Sigmoid colon (tissue), 7 donors: ENCODE measurements around the gene KDF1. TPM values are rescaled to one million over a fixed set of nuclear protein-coding genes. Genes with fewer than 3 reads are reported as not detected.

Experiments used
- DNase-seq: peaks from one replicate; pipeline ENCODE4 v3.0.0-alpha.2; 2019
- H3K27ac ChIP-seq, 4 donors: fragments of 200-600 bp; sonication (generic); one replicate each; pipeline ENCODE4 v1.5.1; 2016 to 2019; ENCODE audit warnings: mild to moderate bottlenecking in 1 of 4
- H3K27me3 ChIP-seq, 3 donors: fragments of 200-600 bp; sonication (generic); one replicate each; pipeline ENCODE4 v1.5.1; 2019; ENCODE audit warnings: mild to moderate bottlenecking in 1 of 3
- H3K36me3 ChIP-seq, 4 donors: fragments of 200-600 bp; sonication (generic); one replicate each; pipeline ENCODE4 v1.5.1; 2016 to 2019
- H3K4me1 ChIP-seq, 4 donors: fragments of 200-600 bp; sonication (generic); one replicate each; pipeline ENCODE4 v1.5.1; 2017 to 2019
- H3K4me3 ChIP-seq, 4 donors: fragments of 200-600 bp; sonication (generic); one replicate each; pipeline ENCODE4 v1.5.1; 2017 to 2019; ENCODE audit warnings: mild to moderate bottlenecking in 2 of 4, moderate library complexity in 1 of 4
- H3K9me3 ChIP-seq, 4 donors: fragments of 200-600 bp in 3 of 4; sonication (generic) in 3 of 4; one replicate each; pipeline versions ENCODE4 v1.5.1 to v1.6.1; 2013 to 2019
- EP300 ChIP-seq, 4 donors: sonication (generic); formaldehyde crosslinking; IDR thresholded peaks; one replicate each; pipeline ENCODE4 v1.6.1; 2017; ENCODE audit warnings: antibody characterized with exemption in 4 of 4
- POLR2A ChIP-seq, 2 donors: fragments of 450-650 bp; IDR thresholded peaks; one replicate each; pipeline ENCODE4 v1.6.1; 2016; ENCODE audit warnings: antibody characterized with exemption in 2 of 2, mild to moderate bottlenecking in 2 of 2, moderate library complexity in 2 of 2
- POLR2AphosphoS5 ChIP-seq, 4 donors: sonication (generic); formaldehyde crosslinking; IDR thresholded peaks; one replicate each; pipeline ENCODE4 v1.6.1; 2017; ENCODE audit warnings: antibody characterized with exemption in 4 of 4
- WGBS, 2 donors: extraction: QIAGEN DNeasy Blood & Tissue Kit; methylation state at CpG; one replicate each; pipeline ENCODE4 v1.1.7; 2013; 5-methylcytosine and 5-hydroxymethylcytosine counted together
- intact Hi-C: fragments of 100-400 bp; cut with DNase I; formaldehyde crosslinking; loops from one replicate; pipeline ENCODE4 v1.15.1; 2023
- polyA plus RNA-seq, 3 donors: library from polyadenylated mRNA; stranded (reverse); fragments of 200-250 nt; gene quantifications; one replicate each; pipeline ENCODE4 v1.2.3, GENCODE V29; 2013
- total RNA-seq, 4 donors: library from RNA; depleted of rRNA; stranded (reverse); fragments of >200 nt; gene quantifications; one replicate each; pipeline ENCODE4 v1.1.0, GENCODE V29; 2016
- TF ChIP-seq, protein P1 (sequence below), 4 experiments: fragments of 450-650 bp in 3 of 4; fragments of 200-600 bp in 1 of 4; IDR thresholded peaks; one replicate each; pipeline ENCODE4 v1.5.1; 2016 to 2019; ENCODE audit warnings: antibody characterized with exemption in 4 of 4, mild to moderate bottlenecking in 3 of 4, moderate library complexity in 2 of 4
- donor health status: healthy with polysubstance abuse.
- donor health status: Bipolar disorder and iron deficiency.
- donor health status: healthy.

KDF1 gene
- total and polyA plus RNA-seq, 7 donors: 15.0 to 26.8 (median 20.4) TPM; not detected in 4

DNA sequence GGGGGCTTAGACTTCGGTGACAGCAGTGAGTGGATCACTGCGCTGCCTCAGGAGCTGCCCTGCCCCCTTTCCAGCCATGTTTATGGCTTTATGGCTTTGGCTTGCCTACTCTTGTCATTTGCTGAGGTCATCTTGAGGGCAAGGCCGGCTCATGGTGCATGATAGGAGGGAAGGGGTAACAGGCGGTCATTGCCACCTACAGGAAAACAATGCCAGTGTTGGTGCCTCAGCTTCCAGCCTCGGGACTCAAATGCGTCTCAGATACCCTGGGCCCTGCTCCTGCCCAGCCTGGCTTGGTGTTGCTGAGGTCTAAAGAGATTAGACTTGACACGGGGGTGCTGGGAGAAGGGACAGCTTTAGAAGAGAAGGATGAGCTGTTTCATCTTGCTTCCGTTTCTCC lies 14.5 kb downstream of the KDF1 start:
- TF ChIP-seq, protein P1, sequence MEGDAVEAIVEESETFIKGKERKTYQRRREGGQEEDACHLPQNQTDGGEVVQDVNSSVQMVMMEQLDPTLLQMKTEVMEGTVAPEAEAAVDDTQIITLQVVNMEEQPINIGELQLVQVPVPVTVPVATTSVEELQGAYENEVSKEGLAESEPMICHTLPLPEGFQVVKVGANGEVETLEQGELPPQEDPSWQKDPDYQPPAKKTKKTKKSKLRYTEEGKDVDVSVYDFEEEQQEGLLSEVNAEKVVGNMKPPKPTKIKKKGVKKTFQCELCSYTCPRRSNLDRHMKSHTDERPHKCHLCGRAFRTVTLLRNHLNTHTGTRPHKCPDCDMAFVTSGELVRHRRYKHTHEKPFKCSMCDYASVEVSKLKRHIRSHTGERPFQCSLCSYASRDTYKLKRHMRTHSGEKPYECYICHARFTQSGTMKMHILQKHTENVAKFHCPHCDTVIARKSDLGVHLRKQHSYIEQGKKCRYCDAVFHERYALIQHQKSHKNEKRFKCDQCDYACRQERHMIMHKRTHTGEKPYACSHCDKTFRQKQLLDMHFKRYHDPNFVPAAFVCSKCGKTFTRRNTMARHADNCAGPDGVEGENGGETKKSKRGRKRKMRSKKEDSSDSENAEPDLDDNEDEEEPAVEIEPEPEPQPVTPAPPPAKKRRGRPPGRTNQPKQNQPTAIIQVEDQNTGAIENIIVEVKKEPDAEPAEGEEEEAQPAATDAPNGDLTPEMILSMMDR (IDR thresholded peaks at IDR 0.05): no peak
- TF ChIP-seq POLR2AphosphoS5 (IDR thresholded peaks at IDR 0.05): no peak
- no peak for TF ChIP-seq EP300 (IDR thresholded peaks at IDR 0.05)
- TF ChIP-seq POLR2A (IDR thresholded peaks at IDR 0.05): no peak
- intact Hi-C loops: no loop called here
- 19 to 71% methylated on average over 8 of the region's 8 CpGs for WGBS, 2 donors
- no peak overlapping the region for H3K4me3 ChIP-seq
- H3K27ac ChIP-seq: no peak overlapping the region
- DNase-seq: no peak
- no peaks in the 10 kb centered on the region for H3K27me3 ChIP-seq
- H3K9me3 ChIP-seq: no peaks in the 10 kb centered on the region
- H3K4me1 ChIP-seq: no peaks in the 10 kb centered on the region
- peaks cover 36 to 64% (median 54%) of the 10 kb centered on the region in 4 donors for H3K36me3 ChIP-seq

GRCh38 chr1:26945138-26945537 lies 15.1 kb downstream of the KDF1 start:
- 38 to 75% methylated on average over 2 of the region's 2 CpGs for WGBS, 2 donors
- peaks cover 36 to 64% (median 54%) of the 10 kb centered on the region in 4 donors for H3K36me3 ChIP-seq
- no peaks in the 10 kb centered on the region for H3K9me3 ChIP-seq
- no peaks in the 10 kb centered on the region for H3K4me1 ChIP-seq
- TF ChIP-seq POLR2AphosphoS5 (IDR thresholded peaks at IDR 0.05) (no peak), POLR2A (IDR thresholded peaks at IDR 0.05) (no peak), EP300 (IDR thresholded peaks at IDR 0.05) (no peak)
- TF ChIP-seq, protein P1 (IDR thresholded peaks at IDR 0.05): no peak
- no peaks in the 10 kb centered on the region for H3K27me3 ChIP-seq
- no peak overlapping the region for H3K4me3 ChIP-seq
- intact Hi-C loops: no loop called here
- no peak overlapping the region for H3K27ac ChIP-seq
- DNase-seq: no peak

GRCh38 chr1:26942656-26943055 lies 17.6 kb downstream of the KDF1 start:
- intact Hi-C loops: no loop called here
- no peak for TF ChIP-seq EP300 (IDR thresholded peaks at IDR 0.05)
- TF ChIP-seq POLR2A (IDR thresholded peaks at IDR 0.05): no peak
- TF ChIP-seq, protein P1 (IDR thresholded peaks at IDR 0.05): no peak
- TF ChIP-seq POLR2AphosphoS5 (IDR thresholded peaks at IDR 0.05): no peak
- H3K27ac ChIP-seq: no peak overlapping the region
- H3K4me3 ChIP-seq: no peak overlapping the region
- WGBS, 2 donors: 96% methylated on average over 12 of the region's 12 CpGs
- no peak for DNase-seq
- no peaks in the 10 kb centered on the region for H3K27me3 ChIP-seq
- no peaks in the 10 kb centered on the region for H3K9me3 ChIP-seq
- H3K36me3 ChIP-seq: peaks cover 36 to 69% (median 54%) of the 10 kb centered on the region in 4 donors
- H3K4me1 ChIP-seq: no peaks in the 10 kb centered on the region

DNA sequence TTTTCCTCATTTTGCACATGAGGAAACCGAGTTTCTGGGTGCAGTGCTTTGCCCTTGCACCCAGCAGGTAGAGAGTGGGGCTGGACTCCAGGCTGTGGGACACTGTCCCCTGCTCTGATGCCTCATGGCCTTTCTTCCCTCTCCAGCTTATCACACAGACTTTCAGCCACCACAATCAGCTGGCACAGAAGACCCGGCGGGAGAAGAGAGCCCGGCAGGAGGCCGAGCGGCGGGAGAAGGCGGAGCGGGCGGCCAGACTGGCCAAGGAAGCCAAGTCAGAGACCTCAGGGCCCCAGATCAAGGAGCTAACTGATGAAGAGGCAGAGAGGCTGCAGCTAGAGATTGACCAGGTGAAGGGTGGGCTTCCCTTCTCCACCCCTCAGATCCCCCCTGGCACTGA lies 19.0 kb downstream of the KDF1 start:
- TF ChIP-seq, protein P1 (IDR thresholded peaks at IDR 0.05): no peak
- WGBS, 2 donors: 93 to 95% methylated on average over 10 of the region's 10 CpGs
- Histone ChIP-seq H3K9me3 (no peaks in the 10 kb centered on the region), H3K4me1 (no peaks in the 10 kb centered on the region), H3K27me3 (no peaks in the 10 kb centered on the region), H3K27ac (no peak overlapping the region), H3K4me3 (no peak overlapping the region), H3K36me3 (peaks cover 36 to 63% (median 51%) of the 10 kb centered on the region in 4 donors)
- no peak for DNase-seq
- intact Hi-C loops: no loop called here

- 92 to 94% methylated on average over 2 of the region's 2 CpGs for WGBS, 2 donors
- Histone ChIP-seq H3K27me3 (no peaks in the 10 kb centered on the region), H3K27ac (no peak overlapping the region), H3K4me3 (no peak overlapping the region), H3K9me3 (no peaks in the 10 kb centered on the region), H3K4me1 (no peaks in the 10 kb centered on the region), H3K36me3 (peaks cover 24 to 57% (median 26%) of the 10 kb centered on the region in 4 donors)
- intact Hi-C loops: no loop called here
- DNase-seq: no peak
- no peak for TF ChIP-seq POLR2A (IDR thresholded peaks at IDR 0.05)
- TF ChIP-seq EP300 (IDR thresholded peaks at IDR 0.05): no peak
- no peak for TF ChIP-seq POLR2AphosphoS5 (IDR thresholded peaks at IDR 0.05)
- TF ChIP-seq, protein P1 (IDR thresholded peaks at IDR 0.05): no peak
These were observed 21.6 kb downstream of the KDF1 start for GRCh38 chr1:26938659-26939025.
